Activated CD8-positive, alpha-beta memory T cell treated with anti-CD3 and anti-CD28 coated beads for 4 hours (primary cell): Measurements from ENCODE around the gene TCF25.

Experiments
- DNase-seq, 2 donors: peaks; one replicate each; pipeline ENCODE4 v3.0.0-alpha.2; 2020; ENCODE audit warnings: low read depth in 2 of 2

Gene TCF25

DNA sequence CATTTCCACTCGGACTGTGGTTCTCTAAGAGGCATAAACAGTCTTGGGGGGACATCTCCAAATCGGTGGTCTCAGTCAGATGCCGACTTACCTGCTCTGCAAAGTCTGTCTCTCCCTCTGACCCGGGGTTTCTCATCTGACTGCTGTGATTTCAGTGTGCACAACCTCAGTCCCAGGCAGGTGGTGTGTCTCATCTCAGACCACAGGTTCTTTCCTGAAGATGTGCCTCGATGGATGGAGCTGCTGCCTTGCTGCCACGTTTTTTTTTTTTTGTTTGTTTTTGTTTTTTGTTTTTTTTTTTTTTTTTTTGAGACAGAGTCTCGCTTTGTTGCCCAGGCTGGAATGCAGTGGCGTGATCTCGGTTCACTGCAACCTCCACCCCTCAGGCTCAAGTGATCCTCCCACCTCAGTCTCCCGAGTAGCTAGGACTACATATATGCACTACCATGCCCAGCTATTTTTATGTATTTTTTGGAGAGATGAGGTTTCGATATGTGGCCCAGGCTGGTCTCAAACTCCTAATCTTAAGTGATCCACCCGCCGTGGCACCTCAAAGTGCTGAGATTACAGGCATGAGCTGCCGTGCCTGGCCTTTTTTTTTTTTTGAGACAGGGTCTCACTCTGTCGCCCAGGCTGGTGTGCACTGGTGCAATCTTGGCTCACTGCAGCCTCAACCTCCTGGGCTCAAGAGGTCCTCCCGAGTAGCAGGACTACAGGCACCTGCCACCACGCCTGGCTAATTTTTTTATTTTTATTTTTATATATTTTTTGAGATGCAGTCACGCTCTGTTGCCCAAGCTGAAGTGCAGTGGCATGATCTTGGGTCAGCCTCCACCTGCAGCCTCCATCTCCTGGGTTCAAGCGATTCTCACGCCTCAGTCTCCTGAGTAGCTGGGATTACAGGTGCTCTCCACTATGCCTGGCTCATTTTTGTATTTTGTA, 29.7 kb upstream of the TCF25 start:
- DNase-seq, result no peak

DNA sequence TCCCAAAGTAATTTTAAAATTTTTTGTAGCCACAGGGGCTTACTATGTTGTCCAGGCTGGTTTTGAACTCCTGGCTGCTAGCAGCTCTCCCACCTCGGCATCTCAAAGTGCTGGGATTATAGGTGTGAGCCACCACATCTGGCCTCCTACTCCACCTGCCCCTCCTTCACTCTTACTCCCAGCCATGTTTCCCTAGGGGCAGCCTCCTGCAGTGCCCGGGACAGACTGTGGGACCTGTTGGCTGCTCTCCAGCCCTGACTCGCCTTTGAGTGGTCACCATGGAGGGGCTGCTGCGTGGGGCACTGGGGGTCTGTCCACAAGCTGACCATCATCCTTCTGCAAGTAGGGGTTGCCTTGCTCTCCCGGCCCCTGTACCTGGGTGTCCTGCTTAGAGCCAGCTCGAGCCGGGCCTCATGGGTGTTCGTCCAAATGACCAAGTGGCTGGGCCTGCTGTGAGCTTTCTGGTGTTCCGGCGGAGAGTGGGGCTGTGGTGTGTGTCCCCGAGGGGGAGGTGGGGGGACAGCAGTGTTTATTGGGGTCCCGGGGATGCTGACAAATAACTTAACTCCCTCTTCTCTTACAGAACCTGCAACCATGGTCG, 28.6 kb upstream of the TCF25 start:
- no peak for DNase-seq

DNA sequence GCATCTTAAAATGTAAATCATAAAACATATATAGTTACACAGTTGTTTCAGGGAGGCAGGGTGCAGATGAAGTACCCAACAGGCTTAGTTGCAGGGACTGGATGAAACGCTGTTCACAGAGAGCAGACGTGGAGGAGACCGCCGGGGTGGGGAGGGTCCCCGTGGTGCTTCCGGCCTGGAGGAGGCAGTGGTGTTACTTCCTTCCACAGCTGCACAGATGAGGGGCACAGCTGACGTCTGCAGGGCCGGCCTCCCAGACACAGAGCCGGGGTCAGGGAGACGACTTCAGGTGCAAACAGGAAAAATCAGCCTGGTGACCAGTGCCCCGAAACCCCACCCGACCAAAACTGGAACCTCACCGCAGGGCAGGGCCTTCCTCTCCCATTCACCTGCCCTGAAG, 28.0 kb upstream of the TCF25 start:
- DNase-seq, result no peak

DNA sequence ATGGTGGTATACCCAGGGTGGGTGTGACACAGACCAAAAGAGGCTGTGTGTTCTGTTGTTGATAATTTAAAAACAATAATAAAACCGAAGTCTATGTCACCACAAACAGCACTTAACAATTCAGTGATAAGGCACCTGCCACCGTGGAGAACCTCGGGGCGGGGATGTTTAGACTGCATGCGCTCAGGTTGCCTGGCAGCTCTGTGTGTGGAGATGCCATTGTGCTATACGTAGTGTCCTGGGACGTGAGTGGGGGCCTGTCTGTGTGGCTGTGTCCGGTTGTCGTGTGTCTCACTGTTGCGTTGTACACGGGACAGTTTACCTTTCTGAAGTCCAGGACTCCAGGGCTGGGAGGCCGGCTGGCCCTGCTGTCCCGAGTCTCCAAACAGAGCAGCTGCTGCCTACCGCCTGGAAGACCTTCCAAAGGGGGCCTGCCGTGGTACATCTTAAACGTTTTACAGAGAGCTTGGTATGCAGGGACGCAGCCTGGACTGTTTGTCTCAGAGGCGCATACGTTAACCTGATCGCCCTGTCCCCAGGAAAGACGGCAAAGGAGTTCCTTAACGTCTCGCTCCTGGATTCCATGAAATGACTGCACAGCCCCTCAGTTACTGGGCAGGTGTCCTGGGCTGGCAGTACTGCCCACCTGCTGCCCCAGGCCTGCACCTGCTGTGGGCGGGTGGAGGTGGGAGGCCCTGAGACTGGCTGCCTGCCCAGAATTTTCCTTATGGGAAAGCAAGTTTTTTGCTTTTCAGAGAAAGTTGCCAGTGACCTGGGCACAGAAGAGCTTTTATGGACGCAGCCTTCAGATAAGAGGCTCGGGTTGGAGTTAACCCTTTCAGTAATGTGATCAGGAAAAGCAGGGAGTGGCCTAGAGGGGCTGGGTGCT, 26.1 kb upstream of the TCF25 start:
- no peak for DNase-seq

GRCh38 chr16:89847940-89848297, 25.5 kb upstream of the TCF25 start:
- DNase-seq, result no peak

DNA sequence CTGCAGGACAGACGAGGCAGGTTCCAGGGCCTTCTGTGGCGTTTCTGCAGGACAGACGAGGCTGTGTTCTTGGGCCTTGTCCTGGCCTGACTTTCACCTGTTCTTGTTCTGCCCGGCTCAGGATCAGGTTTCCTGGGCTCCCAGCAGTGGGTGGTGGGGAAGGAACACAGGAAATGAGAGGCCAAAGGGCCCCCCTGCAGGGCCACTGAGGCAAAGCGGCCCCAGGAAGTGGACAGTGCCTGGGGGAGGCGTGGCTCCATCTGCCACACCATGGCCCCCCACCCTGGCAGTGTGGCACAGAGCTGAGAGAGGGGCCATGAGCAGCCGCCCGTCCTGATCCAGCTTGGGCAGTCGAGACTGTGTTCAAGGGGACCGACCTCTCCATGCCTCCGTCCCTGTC, 24.4 kb upstream of the TCF25 start:
- no peak for DNase-seq

DNA sequence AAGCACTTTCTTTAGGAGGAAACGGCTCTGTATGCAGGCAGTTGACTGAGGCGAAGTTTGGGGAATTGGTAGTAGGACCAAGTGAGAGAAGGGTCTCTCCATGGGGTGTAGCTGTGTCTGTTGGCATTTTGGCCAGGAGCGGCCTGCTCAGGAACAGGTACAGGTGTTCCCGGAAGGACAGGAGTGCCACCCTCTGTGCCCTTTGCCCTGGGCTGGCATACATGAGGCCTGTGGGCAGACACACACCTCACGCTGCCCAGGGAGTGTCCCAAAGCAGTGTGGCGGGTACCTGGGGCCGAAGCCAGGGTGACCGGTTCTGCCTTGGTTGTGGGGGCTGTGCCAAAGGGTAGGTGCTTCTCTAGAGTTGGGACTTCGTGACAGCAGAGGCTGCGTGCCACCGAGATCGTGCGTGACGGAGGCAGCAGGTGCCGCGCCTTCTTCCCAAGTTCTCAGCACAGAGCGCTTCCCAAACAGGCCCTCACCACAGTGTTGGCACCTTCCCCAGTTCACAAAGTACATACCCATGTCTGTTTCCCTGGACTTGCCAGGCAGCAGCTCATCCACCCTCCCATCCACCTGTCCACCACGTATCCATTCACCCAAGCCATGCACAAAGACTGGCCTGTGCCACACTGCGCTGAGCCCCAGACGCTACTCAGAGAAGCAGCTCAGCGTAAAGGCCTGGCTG, 19.9 kb upstream of the TCF25 start:
- no peak for DNase-seq

DNA sequence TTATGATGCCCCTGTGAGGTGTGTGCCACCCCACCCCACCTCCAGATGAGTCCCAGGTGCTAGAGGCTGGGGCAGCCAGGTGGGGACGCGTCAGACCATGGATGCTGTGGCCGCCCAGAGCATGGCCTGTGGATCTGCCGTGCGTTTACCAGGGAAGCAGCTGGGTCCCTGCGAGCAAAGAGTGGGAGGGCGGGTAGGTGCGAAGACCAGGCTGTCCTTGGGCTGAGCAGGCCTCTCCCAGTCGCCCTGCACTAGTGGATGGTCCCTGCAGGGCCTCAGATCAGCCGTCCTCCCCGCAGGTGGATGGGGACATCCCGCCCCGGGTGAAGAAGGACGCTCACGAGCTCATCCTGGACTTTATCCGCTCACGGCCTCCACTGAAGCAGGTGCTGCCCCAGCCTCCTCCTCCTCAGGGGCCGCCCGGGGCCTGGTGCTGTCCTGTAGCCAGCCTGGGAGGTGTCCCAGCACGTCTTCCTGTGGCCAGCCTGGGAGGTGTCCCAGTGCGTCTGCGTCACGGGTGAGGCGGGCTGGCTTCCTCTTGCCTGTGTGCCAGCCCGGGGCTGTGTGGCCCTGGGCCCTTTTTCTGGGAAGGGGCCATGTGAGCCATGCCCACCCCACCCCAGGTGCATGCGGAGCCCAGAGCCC, 18.0 kb upstream of the TCF25 start:
- no peak for DNase-seq

- DNase-seq, result no peak
These were observed 17.4 kb upstream of the TCF25 start for GRCh38 chr16:89855986-89856385.

DNA sequence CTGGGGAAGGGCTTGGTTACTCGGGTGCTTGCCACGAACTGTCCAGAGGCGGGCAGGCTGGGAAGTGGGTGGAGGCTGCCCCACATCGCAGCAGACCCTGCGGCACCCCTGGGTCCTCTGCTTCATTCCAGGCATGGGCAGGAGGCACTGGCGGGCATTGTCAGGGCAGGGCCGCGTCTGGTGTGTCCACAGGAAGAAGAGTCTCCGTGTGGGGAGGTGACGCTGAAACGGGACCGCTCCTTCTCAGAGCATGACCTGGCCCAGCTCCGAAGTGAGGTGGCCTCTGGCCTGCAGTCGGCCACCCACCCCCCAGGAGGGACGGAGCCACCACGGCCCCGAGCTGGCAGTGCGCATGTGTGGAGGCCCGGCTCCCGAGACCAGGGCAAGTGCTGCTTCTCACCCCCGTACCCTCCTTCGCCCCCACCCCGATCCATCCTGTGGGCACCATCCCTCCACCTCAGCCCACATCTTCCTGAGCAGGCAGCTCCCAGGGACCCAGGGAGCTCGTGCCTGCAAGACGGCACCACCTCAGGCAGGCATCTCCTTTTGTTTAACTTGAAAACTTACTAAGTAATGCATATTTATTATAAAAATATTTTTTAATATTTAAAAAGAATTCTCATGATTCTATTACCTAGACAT, 14.3 kb upstream of the TCF25 start:
- DNase-seq, result no peak

- no peak for DNase-seq
These were observed 13.8 kb upstream of the TCF25 start for GRCh38 chr16:89859615-89860007.

DNA sequence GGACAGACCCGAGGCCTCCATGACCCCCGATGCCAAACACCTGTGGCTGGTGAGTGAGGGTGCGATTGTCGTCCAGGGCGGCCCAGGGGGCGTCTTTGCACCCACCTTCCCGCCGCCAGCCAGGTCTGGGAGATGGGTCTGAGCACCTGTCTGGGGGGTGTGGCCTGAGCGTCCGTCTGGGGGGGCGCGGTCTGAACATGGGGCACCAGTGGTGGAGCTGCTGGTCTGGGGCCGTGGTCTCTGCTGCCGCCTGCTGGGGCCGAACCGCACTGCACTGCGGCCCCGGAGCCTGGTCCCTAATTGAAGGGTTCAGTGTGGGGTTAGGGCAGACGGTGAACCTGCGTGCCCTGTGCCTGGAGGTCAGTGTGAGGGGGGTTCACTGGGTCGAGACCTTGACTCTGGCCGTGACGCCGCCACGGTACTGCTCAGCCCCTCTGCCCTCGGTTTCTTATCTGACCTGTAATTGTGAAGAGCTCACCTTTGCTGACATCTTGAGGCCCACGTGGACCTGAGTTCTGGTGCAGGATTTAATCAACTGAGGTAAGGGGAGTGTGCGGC, 12.6 kb upstream of the TCF25 start:
- peak; percentile 39 to 42 for DNase-seq

DNA sequence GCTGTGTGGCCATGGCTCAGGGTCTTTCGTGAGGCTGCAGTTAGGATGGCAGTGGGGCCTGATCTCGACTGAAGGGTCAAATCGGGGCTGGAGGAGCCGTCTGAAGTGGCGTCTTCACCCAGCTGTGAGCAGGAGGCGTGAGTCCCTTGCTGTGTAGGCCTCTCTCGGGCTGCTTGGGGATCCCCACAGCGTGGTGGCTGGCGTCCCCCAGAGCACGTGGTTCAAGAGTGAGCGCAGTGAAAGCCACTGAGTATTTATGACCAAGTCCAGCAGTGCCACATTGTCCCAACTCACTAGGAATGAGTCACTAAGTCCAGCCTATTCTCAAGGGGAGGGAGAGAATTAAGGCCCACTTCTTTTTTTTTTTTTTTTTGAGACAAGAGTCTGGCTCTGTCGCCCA, 11.7 kb upstream of the TCF25 start:
- no peak for DNase-seq

GRCh38 chr16:89862732-89863131, 10.7 kb upstream of the TCF25 start:
- no peak for DNase-seq

DNA sequence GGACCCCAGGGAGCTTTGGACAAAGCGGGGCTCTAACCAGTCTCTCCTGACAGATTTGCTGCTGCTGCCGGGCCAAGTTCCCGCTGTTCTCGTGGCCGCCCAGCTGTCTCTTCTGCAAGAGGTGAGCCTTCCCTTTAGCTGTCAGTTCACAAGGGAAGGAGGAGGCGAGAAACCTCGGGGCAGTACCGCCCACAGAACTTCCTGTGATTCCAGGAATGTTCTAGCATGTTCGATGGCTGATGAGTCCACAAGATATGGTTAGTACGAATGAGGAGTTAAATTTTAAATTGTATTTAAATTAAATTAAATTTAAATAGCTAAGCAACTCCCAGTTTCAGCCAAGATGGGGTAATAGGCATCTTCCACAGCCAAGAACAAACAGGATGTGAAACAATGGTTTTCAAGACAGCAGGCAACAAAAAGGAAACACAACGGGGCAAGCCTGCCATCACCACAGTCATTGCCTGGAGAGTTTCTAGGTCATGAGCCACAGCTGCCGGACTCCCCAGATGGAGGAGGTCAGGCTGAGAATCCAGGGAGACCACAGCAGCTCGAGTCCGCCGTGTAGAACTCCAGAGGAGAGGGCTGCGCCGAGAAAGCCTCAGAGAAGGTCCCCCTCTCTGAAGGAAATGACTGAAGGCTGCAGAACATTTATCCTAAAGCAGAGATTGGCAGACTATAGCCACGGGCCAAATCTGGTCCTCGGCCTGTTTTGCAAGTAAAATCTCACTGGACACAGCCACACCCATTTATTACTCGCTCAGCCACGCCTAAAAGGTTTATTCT, 9.5 kb upstream of the TCF25 start:
- DNase-seq, result peak in 1 of 2 donors; percentile 40

GRCh38 chr16:89864527-89864820, 8.9 kb upstream of the TCF25 start:
- no peak for DNase-seq

GRCh38 chr16:89867918-89868317, 5.5 kb upstream of the TCF25 start:
- DNase-seq, result no peak

GRCh38 chr16:89869911-89870310, 3.5 kb upstream of the TCF25 start:
- DNase-seq, result no peak

GRCh38 chr16:89870440-89870839, 3.0 kb upstream of the TCF25 start:
- DNase-seq, result no peak

DNA sequence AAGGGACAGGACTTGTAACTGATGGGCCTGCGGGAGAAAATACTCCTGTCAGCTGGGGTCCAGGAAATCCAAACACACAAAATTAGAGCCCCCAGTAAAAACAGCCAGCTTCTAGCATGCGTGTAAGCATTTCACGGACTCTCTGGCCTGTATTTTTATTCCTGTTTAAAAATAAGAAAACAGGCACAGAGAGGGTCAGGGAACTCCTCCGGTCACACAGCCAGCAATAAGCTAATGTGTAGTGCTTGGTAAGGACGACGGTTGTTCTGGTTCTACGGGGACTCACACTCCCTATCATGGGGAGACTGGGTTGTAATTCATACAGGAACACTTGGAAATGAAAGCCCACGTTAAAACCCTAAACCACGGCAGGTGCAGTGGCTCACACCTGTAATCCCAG, 1.5 kb upstream of the TCF25 start:
- no peak for DNase-seq
